ENCODE data around the gene EFCAB13.
"Not testable (repeated sequence)": the region's sequence is repeated elsewhere in the genome, so short reads cannot be mapped to it uniquely, and the experiment has no call there.

The EFCAB13 gene

DNA sequence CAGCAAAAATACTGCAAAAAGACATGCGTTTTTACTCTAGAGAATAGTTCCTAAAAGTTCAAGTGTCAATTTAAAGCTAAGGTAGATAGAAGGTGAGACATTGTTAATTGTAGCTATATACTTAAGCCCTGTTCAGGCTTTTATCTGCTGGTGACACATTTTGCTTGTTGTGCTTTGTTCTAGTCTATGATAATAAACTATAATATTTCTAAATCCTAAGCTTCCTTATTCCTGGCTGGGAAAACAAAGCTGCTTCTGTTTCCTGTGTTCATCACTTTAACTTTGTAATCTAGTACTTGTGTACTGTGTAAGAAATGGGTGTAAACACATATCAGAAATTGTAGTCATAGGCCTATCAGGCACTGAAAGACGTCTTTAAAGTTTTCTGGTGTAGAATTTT is 77.3 kb downstream of the EFCAB13 start:
- no peak overlapping the region for H3K27ac ChIP-seq (ENCODE audit: low read depth, low read length)
- no peaks in the 10 kb centered on the region for H3K4me1 ChIP-seq (ENCODE audit: insufficient read depth, low read length)
- H3K36me3 ChIP-seq (ENCODE audit: insufficient read depth, low read length): no peaks in the 10 kb centered on the region
- no peak overlapping the region for H3K9ac ChIP-seq (ENCODE audit: low read depth, low read length)
- H3K4me3 ChIP-seq (ENCODE audit: low read length): no peak overlapping the region
- H3K9me3 ChIP-seq (ENCODE audit: insufficient read depth, low read depth, low read length): 0 out of 2 replicates have a peak, but pooled peaks cover 5% of the 10 kb centered on the region
- H3K27me3 ChIP-seq (ENCODE audit: insufficient read depth, low read length): no peaks in the 10 kb centered on the region
- WGBS: 96% methylated on average over 2 of the region's 2 CpGs

DNA sequence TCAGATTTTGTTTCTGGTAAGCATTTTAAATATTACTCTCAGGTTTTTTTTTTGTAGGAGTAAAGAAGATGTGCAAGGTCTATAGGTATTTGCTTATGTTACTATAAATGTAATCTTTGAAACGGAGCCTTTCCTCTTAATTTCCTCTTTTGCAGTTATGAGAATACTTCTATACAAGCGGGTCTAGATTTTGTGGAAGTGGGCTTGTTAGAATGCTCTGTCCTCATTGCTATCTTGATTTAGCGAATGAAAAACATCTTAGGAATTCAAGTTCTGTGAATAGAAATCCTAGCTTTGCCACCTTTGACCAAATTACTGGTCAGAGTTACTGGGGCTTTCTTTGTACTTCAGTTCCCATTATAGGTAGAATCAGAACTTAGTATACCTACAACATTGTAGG is 80.3 kb downstream of the EFCAB13 start:
- Histone ChIP-seq H3K4me1 (ENCODE audit: insufficient read depth, low read length) (no peaks in the 10 kb centered on the region), H3K27ac (ENCODE audit: low read depth, low read length) (no peak overlapping the region), H3K4me3 (ENCODE audit: low read length) (no peak overlapping the region), H3K27me3 (ENCODE audit: insufficient read depth, low read length) (no peaks in the 10 kb centered on the region), H3K36me3 (ENCODE audit: insufficient read depth, low read length) (no peaks in the 10 kb centered on the region), H3K9me3 (ENCODE audit: insufficient read depth, low read depth, low read length) (no peaks in the 10 kb centered on the region), H3K9ac (ENCODE audit: low read depth, low read length) (no peak overlapping the region)
- WGBS: 98% methylated on average over 3 of the region's 3 CpGs

DNA sequence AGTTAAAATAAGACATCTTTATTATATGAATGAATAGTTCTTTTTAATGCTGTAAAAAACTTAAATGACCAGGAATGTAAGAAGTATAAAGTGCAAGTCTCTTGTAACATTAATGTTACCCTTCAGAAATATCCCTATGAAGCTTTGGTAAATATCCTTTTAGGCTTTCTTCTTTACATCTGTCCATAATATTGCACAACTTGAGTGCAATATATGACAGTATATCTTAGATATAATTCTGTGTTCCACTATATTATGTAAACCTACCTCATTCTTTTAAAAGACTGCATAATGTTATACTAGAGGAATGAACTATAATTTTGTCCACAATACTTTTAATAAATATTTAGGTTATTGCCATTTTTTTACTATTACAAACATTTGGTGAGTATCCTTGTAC is 81.1 kb downstream of the EFCAB13 start:
- no peaks in the 10 kb centered on the region for H3K4me1 ChIP-seq (ENCODE audit: insufficient read depth, low read length)
- no peak overlapping the region for H3K9ac ChIP-seq (ENCODE audit: low read depth, low read length)
- H3K36me3 ChIP-seq (ENCODE audit: insufficient read depth, low read length): no peaks in the 10 kb centered on the region
- no peaks in the 10 kb centered on the region for H3K9me3 ChIP-seq (ENCODE audit: insufficient read depth, low read depth, low read length)
- H3K27ac ChIP-seq (ENCODE audit: low read depth, low read length): no peak overlapping the region
- no peaks in the 10 kb centered on the region for H3K27me3 ChIP-seq (ENCODE audit: insufficient read depth, low read length)
- H3K4me3 ChIP-seq (ENCODE audit: low read length): no peak overlapping the region

DNA sequence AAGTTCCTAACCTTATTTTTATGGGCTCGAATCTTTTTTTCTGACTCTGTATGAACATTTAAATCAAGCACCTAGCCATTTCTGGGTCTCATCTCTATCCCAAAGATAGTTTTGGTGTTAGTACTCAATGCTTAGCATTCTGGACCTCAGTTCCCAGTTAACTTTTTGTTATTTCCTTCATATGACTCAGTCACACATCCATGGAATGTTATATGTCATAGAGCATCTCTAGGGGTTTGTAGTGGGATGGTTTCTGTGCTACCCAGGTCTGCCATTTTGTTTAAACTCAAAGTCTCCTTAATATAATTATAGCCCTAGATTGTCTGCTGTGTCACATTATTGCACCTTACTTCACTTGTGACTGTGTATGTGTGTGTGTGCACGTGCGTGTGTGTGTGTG is 90.1 kb downstream of the EFCAB13 start:
- H3K9ac ChIP-seq (ENCODE audit: low read depth, low read length): no peak overlapping the region

DNA sequence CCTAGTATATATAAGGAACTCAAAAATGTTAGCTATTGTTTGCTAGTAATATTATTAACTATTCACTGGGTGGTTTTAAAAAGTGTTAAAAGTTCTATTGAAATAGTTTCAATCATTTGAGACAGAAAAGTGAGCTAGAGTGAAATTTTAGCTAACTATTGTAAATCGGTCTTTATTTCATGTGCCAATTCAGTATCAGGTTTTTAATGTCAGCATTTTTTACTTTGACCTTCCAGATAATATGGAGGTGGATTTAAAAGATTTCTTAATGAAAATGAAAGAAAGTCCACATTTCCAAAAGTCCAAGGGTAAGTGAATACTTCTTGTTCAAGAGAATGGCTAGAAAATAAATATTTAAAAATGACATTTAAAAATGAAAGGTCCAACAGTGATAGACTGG is 90.9 kb downstream of the EFCAB13 start:
- peaks cover 8% of the 10 kb centered on the region; the same call in 1 of the 2 replicates for H3K4me1 ChIP-seq (ENCODE audit: insufficient read depth, low read length)
- no peaks in the 10 kb centered on the region; the same call in 1 of the 2 replicates for H3K36me3 ChIP-seq (ENCODE audit: insufficient read depth, low read length)
- H3K9me3 ChIP-seq (ENCODE audit: insufficient read depth, low read depth, low read length): no peaks in the 10 kb centered on the region
- 100% methylated on average over 1 of the region's 1 CpG for WGBS
- H3K4me3 ChIP-seq (ENCODE audit: low read length): no peak overlapping the region
- no peak overlapping the region for H3K27ac ChIP-seq (ENCODE audit: low read depth, low read length)
- no peaks in the 10 kb centered on the region for H3K27me3 ChIP-seq (ENCODE audit: insufficient read depth, low read length)
- H3K9ac ChIP-seq (ENCODE audit: low read depth, low read length): no peak overlapping the region

More for the DNA sequence above, 90.1 kb downstream of the EFCAB13 start:
- no peak overlapping the region for H3K27ac ChIP-seq (ENCODE audit: low read depth, low read length)
- 100% methylated on average over 1 of the region's 3 CpGs for WGBS
- H3K27me3 ChIP-seq (ENCODE audit: insufficient read depth, low read length): no peaks in the 10 kb centered on the region
- no peak overlapping the region for H3K4me3 ChIP-seq (ENCODE audit: low read length)
- H3K9me3 ChIP-seq (ENCODE audit: insufficient read depth, low read depth, low read length): no peaks in the 10 kb centered on the region
- no peaks in the 10 kb centered on the region for H3K36me3 ChIP-seq (ENCODE audit: insufficient read depth, low read length)
- peaks cover 8% of the 10 kb centered on the region; the same call in 1 of the 2 replicates for H3K4me1 ChIP-seq (ENCODE audit: insufficient read depth, low read length)

DNA sequence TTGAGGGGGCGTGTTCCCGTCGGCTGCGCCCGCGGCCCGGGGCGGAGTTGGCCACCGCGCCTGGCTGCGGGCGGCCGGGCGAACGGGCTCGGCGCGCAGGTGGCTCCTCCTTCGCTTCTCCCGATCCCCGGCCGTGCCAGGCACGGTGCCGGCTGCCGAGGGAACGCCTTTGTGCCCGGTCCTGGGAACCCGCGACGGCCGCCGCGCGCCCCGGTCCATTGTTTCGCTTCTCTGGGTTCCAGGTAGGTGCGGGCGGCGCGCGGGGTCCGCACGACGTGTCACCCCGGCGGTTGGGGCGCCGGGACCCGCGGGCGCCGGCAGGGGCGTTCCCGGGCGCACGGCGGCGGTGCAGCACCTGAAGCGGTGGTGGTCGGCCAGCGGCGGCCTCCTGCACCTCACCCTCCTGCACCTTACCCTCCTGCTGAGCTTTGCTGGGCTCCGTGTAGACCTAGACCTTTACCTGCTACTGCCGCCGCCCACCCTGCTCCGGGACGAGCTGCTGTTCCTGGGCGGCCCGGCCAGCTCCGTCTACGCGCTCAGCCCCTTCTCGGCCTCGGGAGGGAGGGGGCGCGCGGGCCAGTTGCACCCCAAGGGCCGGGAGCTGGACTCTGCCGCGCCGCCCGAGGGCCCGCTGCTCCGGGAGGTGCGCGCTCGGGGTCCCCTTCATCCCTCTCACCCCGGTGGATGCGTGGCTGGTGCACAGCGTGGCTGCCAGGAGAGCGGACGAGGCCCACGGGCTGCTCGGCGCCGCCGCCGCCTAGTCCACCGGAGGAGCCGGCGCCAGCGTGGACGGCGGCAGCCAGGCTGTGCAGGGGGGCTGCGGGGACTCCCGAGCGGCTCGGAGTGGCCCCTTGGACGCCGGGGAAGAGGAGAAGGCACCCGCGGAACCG is 99.9 kb downstream of the EFCAB13 start:
- no peak overlapping the region for H3K27ac ChIP-seq (ENCODE audit: low read depth, low read length)
- H3K9me3 ChIP-seq (ENCODE audit: insufficient read depth, low read depth, low read length): no peaks in the 10 kb centered on the region
- peaks cover 28% of the 10 kb centered on the region for H3K27me3 ChIP-seq (ENCODE audit: insufficient read depth, low read length)
- H3K36me3 ChIP-seq (ENCODE audit: insufficient read depth, low read length): no peaks in the 10 kb centered on the region; the same call in 1 of the 2 replicates
- H3K9ac ChIP-seq (ENCODE audit: low read depth, low read length): peak overlapping the region; percentile 57
- peaks cover 3% of the 10 kb centered on the region for H3K4me1 ChIP-seq (ENCODE audit: insufficient read depth, low read length)
- H3K4me3 ChIP-seq (ENCODE audit: low read length): peak overlapping the region; percentile 63
- WGBS: 2% methylated on average over 113 of the region's 113 CpGs

DNA sequence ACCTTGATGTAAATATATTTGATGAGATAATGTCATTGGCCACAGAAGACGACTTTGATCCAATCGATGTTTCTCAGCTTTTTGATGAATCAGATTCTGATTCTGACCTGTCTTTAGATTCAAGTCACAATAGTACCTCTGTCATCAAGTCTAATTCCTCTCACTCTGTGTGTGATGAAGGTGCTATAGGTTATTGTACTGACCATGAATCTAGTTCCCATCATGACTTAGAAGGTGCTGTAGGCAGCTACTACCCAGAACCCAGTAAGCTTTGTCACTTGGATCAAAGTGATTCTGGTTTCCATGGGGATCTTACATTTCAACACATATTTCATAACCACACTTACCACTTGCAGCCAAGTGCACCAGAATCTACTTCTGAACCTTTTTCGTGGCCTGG is 101.5 kb downstream of the EFCAB13 start:
- H3K4me1 ChIP-seq (ENCODE audit: insufficient read depth, low read length); H3K9me3 ChIP-seq (ENCODE audit: insufficient read depth, low read depth, low read length); H3K36me3 ChIP-seq (ENCODE audit: insufficient read depth, low read length); H3K9ac ChIP-seq (ENCODE audit: low read depth, low read length); H3K27ac ChIP-seq (ENCODE audit: low read depth, low read length); H3K4me3 ChIP-seq (ENCODE audit: low read length): not testable (repeated sequence)
- peaks cover 28% of the 10 kb centered on the region for H3K27me3 ChIP-seq (ENCODE audit: insufficient read depth, low read length)
- WGBS: 92% methylated on average over 3 of the region's 3 CpGs

DNA sequence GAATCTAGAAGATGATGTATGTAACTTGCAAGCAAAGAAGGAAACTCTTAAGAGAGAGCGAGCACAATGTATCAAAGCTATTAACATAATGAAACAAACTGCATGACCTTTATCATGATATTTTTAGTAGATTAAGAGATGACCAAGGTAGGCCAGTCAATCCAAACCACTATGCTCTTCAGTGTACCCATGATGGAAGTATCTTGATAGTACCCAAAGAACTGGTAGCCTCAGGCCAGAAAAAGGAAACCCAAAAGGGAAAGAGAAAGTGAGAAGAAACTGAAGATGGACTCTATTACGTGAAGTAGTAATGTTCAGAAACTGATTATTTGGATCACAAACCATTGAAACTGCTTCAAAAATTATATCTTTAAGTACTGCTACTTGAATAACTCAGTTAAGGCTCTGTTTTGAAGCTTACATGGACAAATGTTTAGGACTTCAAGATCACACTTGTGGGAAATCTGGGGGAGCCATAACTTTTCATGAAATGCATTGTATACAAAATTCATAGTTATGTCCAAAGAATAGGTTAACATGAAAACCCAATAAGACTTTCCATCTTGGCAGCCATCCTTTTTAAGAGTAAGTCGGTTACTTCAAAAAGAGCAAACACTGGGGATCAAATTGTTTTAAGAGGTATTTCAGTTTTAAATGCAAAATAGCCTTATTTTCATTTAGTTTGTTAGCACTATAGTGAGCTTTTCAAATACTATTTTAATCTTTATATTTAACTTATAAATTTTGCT is 102.3 kb downstream of the EFCAB13 start:
- peaks cover 28% of the 10 kb centered on the region for H3K27me3 ChIP-seq (ENCODE audit: insufficient read depth, low read length)
- not testable (repeated sequence) for H3K4me3 ChIP-seq (ENCODE audit: low read length); H3K27ac ChIP-seq (ENCODE audit: low read depth, low read length); H3K36me3 ChIP-seq (ENCODE audit: insufficient read depth, low read length); H3K9ac ChIP-seq (ENCODE audit: low read depth, low read length); H3K4me1 ChIP-seq (ENCODE audit: insufficient read depth, low read length); H3K9me3 ChIP-seq (ENCODE audit: insufficient read depth, low read depth, low read length)
- 100% methylated on average over 3 of the region's 3 CpGs for WGBS

DNA sequence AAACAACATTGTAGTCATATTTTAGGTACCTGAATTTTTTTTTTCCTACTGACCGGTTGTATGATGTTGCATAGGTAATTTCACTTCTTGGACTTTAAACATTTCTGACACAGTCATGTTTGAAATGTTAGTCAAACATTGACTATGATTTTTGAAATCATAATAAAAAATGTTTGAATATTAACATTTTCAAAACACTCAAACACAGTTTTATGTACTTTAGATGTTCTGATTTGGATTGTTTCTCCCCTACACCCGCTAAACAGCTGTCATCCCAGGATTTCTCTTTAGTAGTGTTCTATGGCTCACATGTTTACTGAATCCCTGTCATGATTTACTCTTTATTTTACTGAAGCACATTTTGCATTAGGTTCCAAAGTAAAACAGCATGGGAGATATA is 104.2 kb downstream of the EFCAB13 start:
- no peaks in the 10 kb centered on the region for H3K36me3 ChIP-seq (ENCODE audit: insufficient read depth, low read length)
- no peak overlapping the region for H3K27ac ChIP-seq (ENCODE audit: low read depth, low read length)
- H3K27me3 ChIP-seq (ENCODE audit: insufficient read depth, low read length): peaks cover 22% of the 10 kb centered on the region
- WGBS: 83% methylated on average over 1 of the region's 2 CpGs
- H3K4me1 ChIP-seq (ENCODE audit: insufficient read depth, low read length): peaks cover 2% of the 10 kb centered on the region
- H3K9me3 ChIP-seq (ENCODE audit: insufficient read depth, low read depth, low read length): no peaks in the 10 kb centered on the region
- H3K9ac ChIP-seq (ENCODE audit: low read depth, low read length): no peak overlapping the region
- H3K4me3 ChIP-seq (ENCODE audit: low read length): no peak overlapping the region

DNA sequence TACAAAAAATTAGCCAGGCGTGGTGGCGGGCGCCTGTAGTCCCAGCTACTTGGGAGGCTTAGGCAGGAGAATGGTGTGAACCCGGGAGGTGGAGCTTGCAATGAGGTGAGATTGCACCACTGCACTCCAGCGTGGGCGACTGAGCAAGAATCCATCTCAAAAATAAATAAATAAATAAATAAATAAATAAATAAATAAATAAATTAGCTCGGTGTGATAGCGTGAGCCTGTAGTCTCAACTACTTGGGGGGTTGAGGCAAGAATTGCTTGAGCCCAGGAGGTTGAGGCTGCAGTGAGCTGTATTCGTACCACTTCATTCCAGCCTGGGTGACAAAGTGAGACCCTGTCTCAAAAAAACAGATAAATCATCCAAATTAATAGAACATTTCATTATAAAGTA is 108.5 kb downstream of the EFCAB13 start:
- H3K9ac ChIP-seq (ENCODE audit: low read depth, low read length); H3K9me3 ChIP-seq (ENCODE audit: insufficient read depth, low read depth, low read length): not testable (repeated sequence)

DNA sequence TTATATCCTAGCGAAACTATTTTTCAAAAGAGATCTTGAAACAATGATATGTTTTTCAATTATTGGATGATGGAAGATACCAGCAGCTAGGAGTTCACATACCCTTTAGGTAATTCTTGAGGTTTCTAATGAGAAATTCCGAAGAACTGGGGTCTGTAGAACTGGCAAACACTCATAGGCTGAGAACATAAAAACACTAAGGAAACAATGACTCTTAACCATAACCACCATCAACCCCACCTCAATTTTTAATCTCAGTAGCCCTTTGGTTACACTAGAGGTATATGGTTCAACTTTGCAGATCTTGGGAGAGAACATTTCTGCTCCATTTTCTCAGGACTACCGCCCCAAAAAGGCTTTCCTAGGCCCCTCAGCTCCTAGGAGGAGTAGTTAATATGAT is 141.4 kb downstream of the EFCAB13 start:
- Histone ChIP-seq H3K4me3 (ENCODE audit: low read length) (no peak overlapping the region), H3K36me3 (ENCODE audit: insufficient read depth, low read length) (peaks cover 13% of the 10 kb centered on the region; the same call in 1 of the 2 replicates), H3K4me1 (ENCODE audit: insufficient read depth, low read length) (no peaks in the 10 kb centered on the region), H3K27me3 (ENCODE audit: insufficient read depth, low read length) (no peaks in the 10 kb centered on the region), H3K9ac (ENCODE audit: low read depth, low read length) (no peak overlapping the region), H3K27ac (ENCODE audit: low read depth, low read length) (no peak overlapping the region), H3K9me3 (ENCODE audit: insufficient read depth, low read depth, low read length) (no peaks in the 10 kb centered on the region)
- 91% methylated on average over 3 of the region's 3 CpGs for WGBS

More for the DNA sequence above, 108.5 kb downstream of the EFCAB13 start:
- not testable (repeated sequence) for H3K27me3 ChIP-seq (ENCODE audit: insufficient read depth, low read length); H3K4me1 ChIP-seq (ENCODE audit: insufficient read depth, low read length); H3K4me3 ChIP-seq (ENCODE audit: low read length); H3K27ac ChIP-seq (ENCODE audit: low read depth, low read length); H3K36me3 ChIP-seq (ENCODE audit: insufficient read depth, low read length)
- WGBS: over 99% methylated on average over 7 of the region's 9 CpGs

Measured in HUES64 (cell line).